ENCODE data around the gene GLI2.

GRCh38 chr2:120732506-120733237, 3.0 kb upstream of the GLI2 start:
- no peak for TF ChIP-seq CTCF (conservative IDR thresholded peaks at IDR 0.05 in 1 of 2, IDR thresholded peaks at IDR 0.05 in 1 of 2; ENCODE audit: low read depth in 1 of 2, low read length in 2 of 2)
- TF ChIP-seq EZH2 (IDR thresholded peaks at IDR 0.05; ENCODE audit: low read length, missing control alignments), result no peak

Measured in fibroblast of lung (primary cell).